Skeletal muscle tissue (tissue), 4 donors: ENCODE measurements around the gene PARL. TPM values are rescaled to one million over a fixed set of nuclear protein-coding genes. Genes with fewer than 3 reads are reported as not detected.

Source experiments
- H3K27ac ChIP-seq: one replicate; pipeline ENCODE4 v1.7.0; 2013; ENCODE audit warnings: mild to moderate bottlenecking, low read depth, low read length, inconsistent platforms
- H3K27me3 ChIP-seq, 3 donors: one replicate each; pipeline ENCODE4 v1.7.0; 2013; ENCODE audit warnings: low read length in 3 of 3; ENCODE audit not compliant: control insufficient read depth in 3 of 3, insufficient read depth in 3 of 3
- H3K36me3 ChIP-seq, 3 donors: one replicate each; pipeline ENCODE4 v1.7.0; 2013; ENCODE audit warnings: low read length in 3 of 3; ENCODE audit not compliant: control insufficient read depth in 3 of 3, insufficient read depth in 3 of 3
- H3K4me1 ChIP-seq, 3 donors: one replicate each; pipeline ENCODE4 v1.7.0; 2013; ENCODE audit warnings: low read length in 3 of 3, mild to moderate bottlenecking in 3 of 3; ENCODE audit not compliant: control insufficient read depth in 3 of 3, insufficient read depth in 3 of 3
- H3K4me3 ChIP-seq, 3 donors: one replicate each; pipeline ENCODE4 v1.7.0; 2013; ENCODE audit warnings: low read length in 3 of 3
- H3K9ac ChIP-seq, 3 donors: one replicate each; pipeline ENCODE4 v1.7.0; 2013; ENCODE audit warnings: low read length in 3 of 3, mild to moderate bottlenecking in 3 of 3, moderate library complexity in 2 of 3, low read depth in 1 of 3
- H3K9me3 ChIP-seq, 3 donors: one replicate each; pipeline ENCODE4 v1.7.0; 2013; ENCODE audit warnings: low read length in 3 of 3; ENCODE audit not compliant: control insufficient read depth in 3 of 3
- total RNA-seq: library from RNA; depleted of rRNA; stranded (reverse); fragments of >200 nt; gene quantifications from one replicate; pipeline ENCODE4 v1.2.3, GENCODE V29; 2014
- donor health status: Osteomylitis.

The PARL gene
- total RNA-seq, 1 donor from 2014 or later: 35.0 TPM

DNA sequence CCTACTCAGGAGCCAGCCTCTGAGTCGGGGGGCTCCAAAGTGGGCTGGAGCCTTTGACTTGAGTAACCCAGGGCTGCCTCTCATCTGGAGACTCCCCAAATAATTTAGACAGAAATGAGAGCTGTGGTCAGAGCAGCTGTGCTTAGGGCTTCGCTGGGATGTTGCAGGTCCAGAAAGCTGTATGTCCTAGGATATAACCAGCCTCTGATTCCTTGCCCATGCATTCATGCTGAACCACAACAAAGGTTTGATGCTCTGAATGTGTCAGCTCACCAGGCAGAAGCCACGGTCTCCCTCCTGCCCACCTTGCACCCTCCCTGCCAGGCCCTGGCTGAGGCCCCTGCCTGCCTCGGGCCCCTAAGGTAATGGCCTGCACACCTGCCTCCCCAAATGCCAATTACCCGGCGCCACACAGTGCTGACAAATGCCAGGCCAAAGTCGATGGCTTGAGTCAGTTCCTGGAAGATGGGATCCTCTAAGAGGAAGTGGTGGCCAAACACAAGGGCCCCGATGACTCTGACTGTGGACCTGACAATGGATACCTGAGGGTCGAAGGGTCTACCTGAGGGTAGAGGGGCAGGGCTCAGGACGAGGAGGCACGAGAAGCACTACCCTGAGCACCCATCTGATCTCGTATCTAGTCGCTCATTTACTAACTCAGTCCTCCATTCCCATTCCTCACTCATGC is 21.7 kb upstream of the PARL start:
- H3K27ac ChIP-seq: no peak overlapping the region
- H3K4me3 ChIP-seq: no peak overlapping the region
- H3K4me1 ChIP-seq: no peaks in the 10 kb centered on the region
- no peak overlapping the region for H3K9ac ChIP-seq
- H3K36me3 ChIP-seq: no peaks in the 10 kb centered on the region
- no peaks in the 10 kb centered on the region for H3K9me3 ChIP-seq
- peaks cover 0 to 10% (median 4%) of the 10 kb centered on the region in 3 donors for H3K27me3 ChIP-seq

DNA sequence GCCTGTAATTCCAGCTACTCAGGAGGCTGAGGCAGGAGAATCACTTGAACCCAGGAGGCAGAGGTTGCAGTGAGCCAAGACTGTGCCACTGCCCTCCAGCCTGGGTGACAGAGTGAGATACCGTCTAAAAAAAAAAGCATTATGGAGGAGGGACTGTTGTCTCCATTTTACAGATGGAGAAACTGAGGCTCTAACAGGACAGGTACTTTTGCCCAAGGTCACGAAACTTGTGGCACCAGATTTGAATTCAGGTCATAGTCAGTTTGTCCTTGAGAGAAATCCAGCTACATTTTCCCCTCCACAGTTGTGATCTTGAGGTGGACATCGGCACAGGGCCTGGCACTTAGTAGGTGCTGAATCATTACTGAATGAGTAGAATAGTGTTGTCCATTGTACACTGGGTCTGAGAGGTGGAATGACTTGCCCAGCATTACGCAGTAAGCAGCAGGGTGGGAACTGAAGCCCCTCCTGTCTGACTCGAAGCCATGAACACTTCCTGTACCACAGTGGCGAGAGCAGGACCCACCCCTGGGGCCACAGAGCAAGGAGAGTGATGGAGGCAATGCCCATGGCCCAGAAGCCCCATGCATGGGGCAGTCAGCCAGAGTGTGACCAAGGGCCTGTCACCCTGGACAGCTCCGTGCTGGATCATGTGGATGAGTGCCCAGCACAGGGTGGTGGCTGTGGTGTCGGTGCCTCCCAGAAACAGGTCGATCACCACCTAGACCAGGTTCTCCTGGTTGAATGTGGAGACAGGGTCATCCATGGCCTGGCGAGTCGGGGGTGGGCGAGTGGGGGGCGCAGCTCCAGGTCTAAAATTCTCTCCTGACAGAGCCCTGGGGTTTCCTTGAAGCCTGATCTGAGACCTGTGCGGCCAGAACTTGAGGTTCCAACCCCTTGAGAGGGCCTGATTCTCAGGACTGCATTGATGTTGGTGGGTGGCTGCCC is 20.4 kb upstream of the PARL start:
- Histone ChIP-seq H3K27me3 (peaks cover 0 to 13% (median 4%) of the 10 kb centered on the region in 3 donors), H3K4me3 (no peak overlapping the region), H3K9ac (no peak overlapping the region), H3K4me1 (no peaks in the 10 kb centered on the region), H3K27ac (no peak overlapping the region), H3K36me3 (no peaks in the 10 kb centered on the region), H3K9me3 (no peaks in the 10 kb centered on the region)

DNA sequence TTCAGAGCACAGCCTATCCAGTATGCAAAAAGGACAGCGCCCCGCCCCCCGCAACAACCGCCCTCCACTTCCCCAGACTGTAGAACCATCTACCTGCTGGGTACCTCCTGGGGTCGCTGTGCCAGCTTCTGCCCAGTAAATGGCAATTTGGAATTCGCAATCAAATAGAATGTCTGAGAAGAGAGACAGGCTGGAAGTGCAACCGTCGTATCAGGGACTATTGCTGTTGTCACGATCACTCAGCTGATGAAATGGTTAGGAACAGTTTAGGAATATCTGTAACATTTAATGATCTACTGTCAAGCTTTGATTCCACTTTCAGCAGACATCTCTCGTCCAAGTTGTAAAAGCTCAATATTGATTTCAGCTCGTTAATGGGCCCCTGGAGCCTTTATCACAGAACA is 13.3 kb upstream of the PARL start:
- Histone ChIP-seq H3K36me3 (no peaks in the 10 kb centered on the region), H3K9ac (no peak overlapping the region), H3K9me3 (no peaks in the 10 kb centered on the region), H3K27me3 (peaks cover 0 to 5% (median 4%) of the 10 kb centered on the region in 3 donors), H3K4me3 (no peak overlapping the region), H3K27ac (no peak overlapping the region), H3K4me1 (peaks cover 0 to 2% (median 0%) of the 10 kb centered on the region in 3 donors)

DNA sequence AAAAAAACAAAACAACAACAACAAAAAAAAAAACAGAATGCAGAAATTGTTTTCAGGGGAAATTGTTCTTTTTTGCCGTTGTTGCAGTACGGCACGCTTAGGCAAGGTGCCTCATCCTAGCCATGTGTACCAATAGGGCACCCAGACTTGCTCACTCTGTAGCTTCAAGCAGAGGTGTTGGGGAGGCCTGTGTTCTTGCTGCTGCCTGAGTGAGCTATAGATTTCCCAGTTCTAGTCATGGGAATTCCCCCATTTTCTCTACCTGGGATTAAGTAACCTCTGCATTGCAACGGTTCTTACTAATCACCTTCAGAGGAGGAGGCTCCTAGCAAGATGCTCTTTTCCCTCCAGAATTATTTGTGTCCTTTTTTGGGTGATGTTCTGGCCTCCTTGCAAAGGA is 12.9 kb upstream of the PARL start:
- H3K27ac ChIP-seq: no peak overlapping the region
- no peaks in the 10 kb centered on the region for H3K36me3 ChIP-seq
- H3K4me3 ChIP-seq: no peak overlapping the region
- peaks cover 0 to 2% (median 0%) of the 10 kb centered on the region in 3 donors for H3K4me1 ChIP-seq
- H3K9me3 ChIP-seq: no peaks in the 10 kb centered on the region
- H3K27me3 ChIP-seq: peaks cover 0 to 5% (median 4%) of the 10 kb centered on the region in 3 donors
- H3K9ac ChIP-seq: no peak overlapping the region

DNA sequence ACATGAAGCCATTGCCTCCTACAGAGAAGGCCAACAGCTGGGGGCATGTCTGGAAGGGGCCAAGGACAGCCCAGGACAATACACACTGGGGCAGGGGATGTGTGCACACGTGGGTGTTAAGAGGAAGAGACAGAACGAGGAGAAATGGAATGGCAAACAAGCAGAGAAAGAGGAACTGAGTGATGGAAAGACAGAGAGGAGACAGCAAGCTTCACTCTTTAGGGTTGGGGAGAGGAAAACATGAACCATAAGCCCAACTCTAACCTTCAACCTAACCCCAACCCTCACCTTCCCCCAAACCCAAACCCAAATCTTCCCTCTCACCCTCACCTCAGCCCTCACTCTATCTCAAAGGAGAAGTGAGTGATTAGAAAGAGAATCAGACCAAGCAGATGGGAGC is 11.9 kb upstream of the PARL start:
- no peaks in the 10 kb centered on the region for H3K36me3 ChIP-seq
- H3K9me3 ChIP-seq: no peaks in the 10 kb centered on the region
- peaks cover 0 to 2% (median 0%) of the 10 kb centered on the region in 3 donors for H3K4me1 ChIP-seq
- H3K9ac ChIP-seq: no peak overlapping the region
- H3K27ac ChIP-seq: no peak overlapping the region
- no peak overlapping the region for H3K4me3 ChIP-seq
- peaks cover 0 to 5% (median 4%) of the 10 kb centered on the region in 3 donors for H3K27me3 ChIP-seq

DNA sequence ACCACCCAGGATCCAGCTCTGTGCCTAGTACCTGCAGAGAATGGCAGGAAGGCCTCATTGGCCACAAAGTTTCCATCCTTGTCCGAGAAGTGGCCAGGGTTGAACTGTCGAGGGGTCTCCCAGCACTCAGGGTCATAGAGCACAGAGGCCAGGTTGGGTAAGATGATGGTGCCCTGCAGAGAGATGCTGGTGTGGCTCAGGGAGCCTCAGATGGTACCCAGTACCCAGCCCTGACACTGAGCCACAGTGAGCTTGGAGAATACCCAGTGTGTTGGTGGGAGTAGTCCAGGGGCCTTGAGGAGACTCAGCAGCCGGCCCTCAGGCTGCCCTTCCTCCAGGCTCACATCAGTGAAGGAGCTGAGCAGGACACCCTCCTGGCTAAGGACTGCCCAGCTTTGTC is 11.5 kb upstream of the PARL start:
- no peak overlapping the region for H3K27ac ChIP-seq
- no peak overlapping the region for H3K4me3 ChIP-seq
- peaks cover 0 to 2% (median 0%) of the 10 kb centered on the region in 3 donors for H3K4me1 ChIP-seq
- no peaks in the 10 kb centered on the region for H3K9me3 ChIP-seq
- no peaks in the 10 kb centered on the region for H3K36me3 ChIP-seq
- peaks cover 0 to 4% (median under 1%) of the 10 kb centered on the region in 3 donors for H3K27me3 ChIP-seq
- no peak overlapping the region for H3K9ac ChIP-seq

DNA sequence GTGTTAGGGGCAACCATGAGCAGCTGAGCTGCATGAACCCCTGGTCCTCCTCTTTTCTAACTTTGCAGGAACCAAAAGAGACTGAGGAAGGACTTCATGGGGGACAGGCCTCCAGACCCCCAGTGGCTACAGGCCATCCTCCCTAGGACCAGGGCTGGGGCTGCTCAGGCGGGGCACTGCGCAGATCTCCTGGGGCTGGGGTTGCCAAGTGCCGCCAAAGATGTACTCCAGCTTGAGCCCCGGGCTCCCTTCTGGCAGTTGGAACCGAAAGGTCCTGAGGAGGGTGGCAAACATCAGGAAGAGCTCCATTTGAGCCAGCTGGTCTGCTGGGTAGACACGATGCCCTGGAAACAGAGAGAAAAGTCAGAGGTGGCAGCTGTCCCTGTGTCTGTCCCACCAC is 11.1 kb upstream of the PARL start:
- no peak overlapping the region for H3K27ac ChIP-seq
- no peaks in the 10 kb centered on the region for H3K36me3 ChIP-seq
- H3K4me3 ChIP-seq: no peak overlapping the region
- H3K9me3 ChIP-seq: no peaks in the 10 kb centered on the region
- peaks cover 0 to 4% (median 0%) of the 10 kb centered on the region in 3 donors for H3K27me3 ChIP-seq
- H3K9ac ChIP-seq: no peak overlapping the region
- peaks cover 0 to 2% (median 0%) of the 10 kb centered on the region in 3 donors for H3K4me1 ChIP-seq

DNA sequence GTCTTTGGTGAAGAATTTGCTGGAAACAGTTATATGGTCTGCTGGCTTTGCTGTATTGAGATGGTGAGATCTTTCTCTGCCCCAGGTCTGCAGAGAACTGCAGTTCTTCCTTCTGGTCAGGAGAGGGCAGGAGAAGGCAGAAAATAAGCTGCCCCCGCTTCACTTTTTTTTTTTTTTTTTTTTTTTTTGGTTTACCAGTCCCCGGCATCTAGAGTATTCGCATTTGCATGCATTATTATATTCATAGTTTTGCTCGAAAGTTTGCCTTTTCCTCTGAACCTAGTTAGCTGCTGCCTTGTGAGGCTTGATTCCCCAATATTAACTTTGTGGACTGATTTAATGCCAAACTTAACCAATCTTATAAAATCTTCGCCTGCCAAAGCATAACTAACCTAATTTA is 10.6 kb upstream of the PARL start:
- no peaks in the 10 kb centered on the region for H3K36me3 ChIP-seq
- H3K4me1 ChIP-seq: peaks cover 0 to 2% (median 0%) of the 10 kb centered on the region in 3 donors
- H3K27ac ChIP-seq: no peak overlapping the region
- H3K9me3 ChIP-seq: no peaks in the 10 kb centered on the region
- peaks cover 0 to 4% (median 0%) of the 10 kb centered on the region in 3 donors for H3K27me3 ChIP-seq
- no peak overlapping the region for H3K9ac ChIP-seq
- H3K4me3 ChIP-seq: no peak overlapping the region

DNA sequence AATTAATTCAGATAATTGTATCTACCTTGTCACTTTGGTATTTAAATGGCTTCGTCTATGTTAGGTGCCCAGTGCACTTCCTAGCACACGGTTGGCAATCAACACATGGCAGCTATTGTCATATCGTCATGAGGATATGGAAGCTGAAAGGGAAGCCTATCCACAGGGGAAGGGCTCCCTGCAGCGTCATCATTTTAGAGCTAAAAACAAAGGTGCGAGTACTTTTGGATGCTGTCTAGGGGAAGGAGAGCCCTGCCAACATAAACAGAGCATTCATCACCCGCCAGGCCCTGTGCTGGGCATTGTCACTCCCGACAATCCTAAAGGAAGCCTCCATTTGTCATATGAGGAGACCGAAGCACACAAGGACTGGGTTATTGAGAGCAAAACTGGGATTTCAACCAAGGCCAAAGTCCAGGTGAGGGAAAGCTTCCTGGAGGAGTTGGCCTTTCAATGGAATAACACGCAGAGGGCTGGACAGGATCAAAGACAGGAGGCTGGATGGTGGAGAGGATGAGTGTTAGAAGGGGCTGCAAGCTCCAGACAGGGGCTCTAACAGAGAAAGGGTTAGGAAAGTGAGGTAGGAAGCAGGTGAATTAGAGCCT is 8.0 kb upstream of the PARL start:
- Histone ChIP-seq H3K9ac (no peak overlapping the region), H3K9me3 (no peaks in the 10 kb centered on the region), H3K4me1 (peaks cover 0 to 2% (median 0%) of the 10 kb centered on the region in 3 donors), H3K36me3 (no peaks in the 10 kb centered on the region), H3K27me3 (peaks cover 0 to 4% (median 0%) of the 10 kb centered on the region in 3 donors), H3K4me3 (no peak overlapping the region), H3K27ac (no peak overlapping the region)
